ENCODE results near the gene ANXA8. TPM values are rescaled to one million over a fixed set of nuclear protein-coding genes. Genes with fewer than 3 reads are reported as not detected.

The ANXA8 gene
- total RNA-seq, 1 donor from 2014 or later, result 0.94 TPM

DNA sequence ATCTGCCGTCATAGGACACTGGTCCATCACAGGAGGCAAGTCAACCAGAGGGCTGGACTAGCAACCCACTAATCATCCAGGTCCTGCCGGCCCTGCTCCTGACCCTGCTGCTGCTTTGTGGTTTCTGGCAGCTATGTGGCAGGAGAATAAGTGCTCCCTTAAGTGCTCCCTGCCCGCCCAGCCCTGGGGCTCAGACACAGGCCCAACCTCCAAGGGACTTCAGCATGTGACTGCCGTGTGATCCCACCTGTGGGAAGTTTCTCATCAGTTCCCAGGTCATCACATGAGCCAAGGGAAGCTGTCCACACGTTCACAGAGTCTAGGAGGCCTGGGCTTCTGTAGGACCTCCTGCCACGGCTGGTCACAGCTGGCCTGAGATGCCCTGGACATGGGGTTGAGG is 65.6 kb downstream of the ANXA8 start:
- DNase-seq (ENCODE audit: extremely low spot score, unreplicated experiment), result no peak
- no peaks in the 10 kb centered on the region for H3K36me3 Mint-ChIP-seq
- H3K9me3 Mint-ChIP-seq, result no peaks in the 10 kb centered on the region
- no peaks in the 10 kb centered on the region for H3K4me1 Mint-ChIP-seq (ENCODE audit: unreplicated experiment)
- peaks cover 3% of the 10 kb centered on the region for H3K27me3 Mint-ChIP-seq
- H3K4me3 Mint-ChIP-seq, result no peak overlapping the region
- TF ChIP-seq, protein P1, sequence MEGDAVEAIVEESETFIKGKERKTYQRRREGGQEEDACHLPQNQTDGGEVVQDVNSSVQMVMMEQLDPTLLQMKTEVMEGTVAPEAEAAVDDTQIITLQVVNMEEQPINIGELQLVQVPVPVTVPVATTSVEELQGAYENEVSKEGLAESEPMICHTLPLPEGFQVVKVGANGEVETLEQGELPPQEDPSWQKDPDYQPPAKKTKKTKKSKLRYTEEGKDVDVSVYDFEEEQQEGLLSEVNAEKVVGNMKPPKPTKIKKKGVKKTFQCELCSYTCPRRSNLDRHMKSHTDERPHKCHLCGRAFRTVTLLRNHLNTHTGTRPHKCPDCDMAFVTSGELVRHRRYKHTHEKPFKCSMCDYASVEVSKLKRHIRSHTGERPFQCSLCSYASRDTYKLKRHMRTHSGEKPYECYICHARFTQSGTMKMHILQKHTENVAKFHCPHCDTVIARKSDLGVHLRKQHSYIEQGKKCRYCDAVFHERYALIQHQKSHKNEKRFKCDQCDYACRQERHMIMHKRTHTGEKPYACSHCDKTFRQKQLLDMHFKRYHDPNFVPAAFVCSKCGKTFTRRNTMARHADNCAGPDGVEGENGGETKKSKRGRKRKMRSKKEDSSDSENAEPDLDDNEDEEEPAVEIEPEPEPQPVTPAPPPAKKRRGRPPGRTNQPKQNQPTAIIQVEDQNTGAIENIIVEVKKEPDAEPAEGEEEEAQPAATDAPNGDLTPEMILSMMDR (conservative IDR thresholded peaks at IDR 0.05), result no peak
- H3K27ac Mint-ChIP-seq, result no peak overlapping the region

Other genes starting within 250 kb of the ANXA8 start
- gene GDF10, start 183.9 kb downstream of the ANXA8 start, total RNA-seq (ENCODE audit: low replicate concordance), result 0.57 and 46.8 TPM in 2 replicates
- not detected in 2 replicates for gene GDF2, start 161.7 kb downstream of the ANXA8 start, total RNA-seq (ENCODE audit: low replicate concordance)
- not detected in 2 replicates for gene RBP3, start 135.8 kb downstream of the ANXA8 start, total RNA-seq (ENCODE audit: low replicate concordance)
- 4.0 and 4.9 TPM in 2 replicates for gene ZNF488, start 99.8 kb downstream of the ANXA8 start, total RNA-seq (ENCODE audit: low replicate concordance)
- not detected in 2 replicates for gene FAM25G, start 7.6 kb upstream of the ANXA8 start, total RNA-seq (ENCODE audit: low replicate concordance)
- 8.4 and 14.2 TPM in 2 replicates for gene AGAP9, start 39.5 kb upstream of the ANXA8 start, total RNA-seq (ENCODE audit: low replicate concordance)